Measurements from ENCODE around the gene DCTN3. TPM values are rescaled to one million over a fixed set of nuclear protein-coding genes. Genes with fewer than 3 reads are reported as not detected.

The DCTN3 gene
- total and polyA plus RNA-seq, 10 of the 15 experiments (the other 5 are each of a cell fraction or from before 2014, with no cell fraction given) = 19.0 to 120 (median 71.8) TPM

GRCh38 chr9:34565856-34566255 lies 54.4 kb downstream of the DCTN3 start (continued):
- TF ChIP-seq LARP7 (IDR thresholded peaks at IDR 0.05) (no peak), MYB (IDR thresholded peaks at IDR 0.05; ENCODE audit: borderline replicate concordance, low read depth, low read length) (no peak), BHLHE40 (IDR thresholded peaks at IDR 0.05; ENCODE audit: borderline replicate concordance in 1 of 2, low read depth in 2 of 2, low read length in 1 of 2) (no peak), PAX5 (IDR thresholded peaks at IDR 0.05; ENCODE audit: borderline replicate concordance, low read depth, low read length) (no peak), NBN (IDR thresholded peaks at IDR 0.05) (no peak)

GRCh38 chr9:34564617-34565016 lies 55.7 kb downstream of the DCTN3 start:
- SMC1A ChIA-PET (ENCODE audit: uncharacterized antibody, unreplicated experiment) = no interaction called here
- Histone ChIP-seq H3K4me3 (no peak overlapping the region), H3K9me3 (replicated peaks; ENCODE audit: control insufficient read depth, insufficient read depth, low read length) (peaks cover 6% of the 10 kb centered on the region; the same call in 2 of the 3 replicates), H3K36me3 (ENCODE audit: control insufficient read depth in 2 of 2, insufficient read depth in 2 of 2, low read length in 1 of 2) (no peaks in the 10 kb centered on the region), H4K20me1 (ENCODE audit: control insufficient read depth, insufficient read depth) (peaks cover 3% of the 10 kb centered on the region; the same call in 1 of the 2 replicates), H2AFZ (ENCODE audit: control insufficient read depth, low read depth, low read length) (no peak overlapping the region), H3K27me3 (replicated peaks in 1 of 2; ENCODE audit: control insufficient read depth in 2 of 2, insufficient read depth in 2 of 2, low read length in 1 of 2) (peaks cover 6 to 14% of the 10 kb centered on the region in 2 experiments), H3K4me1 (ENCODE audit: control insufficient read depth, insufficient read depth, low read length) (no peaks in the 10 kb centered on the region), H3K27ac (ENCODE audit: control insufficient read depth, insufficient read depth) (no peak overlapping the region), H3K4me2 (ENCODE audit: control insufficient read depth, insufficient read depth) (no peak overlapping the region), H3K79me2 (ENCODE audit: control insufficient read depth, insufficient read depth, low read length) (no peaks in the 10 kb centered on the region), H3K9ac (ENCODE audit: control insufficient read depth, insufficient read depth, low read length) (no peak overlapping the region)
- no peak for ATAC-seq
- no peak for TF ChIP-seq ASH2L (IDR thresholded peaks at IDR 0.05; ENCODE audit: borderline replicate concordance, low read depth)
- no peak for TF ChIP-seq POLR2A (IDR thresholded peaks at IDR 0.05; ENCODE audit: low read depth, low read length)
- TF ChIP-seq STAT1 (conservative IDR thresholded peaks at IDR 0.05) = no peak
- no peak for TF ChIP-seq KLF5 (IDR thresholded peaks at IDR 0.05; ENCODE audit: partially characterized antibody)
- TF ChIP-seq BACH1 (IDR thresholded peaks at IDR 0.05; ENCODE audit: borderline replicate concordance) = no peak
- no peak for TF ChIP-seq TCF12 (IDR thresholded peaks at IDR 0.05; ENCODE audit: low read depth, low read length)
- TF ChIP-seq POU2F2 (IDR thresholded peaks at IDR 0.05; ENCODE audit: borderline replicate concordance, low read depth, low read length) = no peak
- no peak for TF ChIP-seq CBFB (IDR thresholded peaks at IDR 0.05; ENCODE audit: low read depth)
- TF ChIP-seq IKZF1 (conservative IDR thresholded peaks at IDR 0.05) = no peak
- TF ChIP-seq KDM1A (IDR thresholded peaks at IDR 0.05; ENCODE audit: borderline replicate concordance) = no peak
- no TSS peak for BruUV-seq (replicated peaks)
- no peak for DNase-seq (ENCODE audit: low read depth, low spot score)
- intact Hi-C loops (cut with micrococcal nuclease; ENCODE audit: unreplicated experiment) (no loop called here), in situ Hi-C loops (cut with MboI) (no loop called here)
- FAIRE-seq = no peak
- WGBS (ENCODE audit: insufficient coverage, insufficient replicate concordance, low lambda C conversion rate, missing lambda C conversion rate) = 62% methylated on average over 16 of the region's 16 CpGs
- POLR2A ChIA-PET = no interaction called here
- CTCF ChIA-PET = interaction anchor here (1.2 kb wide), 1 partner anchor 17 kb away, joined by 3 read pairs; no protein-coding TSS in a partner anchor
- RAD21 ChIA-PET (ENCODE audit: unreplicated experiment) = no interaction called here

Small RNAs within 50 kb of the gene (small RNA-seq; reads per million reads assigned to genes)
- not detected for gene CCL27

Other genes starting within 250 kb of the DCTN3 start
Only the 7 nearest of the 13 such genes appear.
- gene CNTFR, start 30.8 kb downstream of the DCTN3 start, total RNA-seq (2014; rRNA removed) = not detected in 2 replicates
- not detected in 2 replicates for gene CNTFR, start 30.8 kb downstream of the DCTN3 start, total RNA-seq (2014; rRNA removed; fragmentation: Illumina TruSeq; extraction: Trizol)
- gene CNTFR, start 30.8 kb downstream of the DCTN3 start, total RNA-seq (2021) = not detected in 2 replicates
- gene CNTFR, start 30.8 kb downstream of the DCTN3 start, polyA plus RNA-seq (2011; rRNA removed) = not detected in 2 replicates
- gene CNTFR, start 30.8 kb downstream of the DCTN3 start, polyA plus RNA-seq (2014; fragmentation: Illumina TruSeq; extraction: Trizol) = not detected in 2 replicates
- not detected for gene CNTFR, start 30.8 kb downstream of the DCTN3 start, polyA plus RNA-seq (2014; fragmentation: Nextera tagmentation; extraction: Ambion mirVana)
- gene CNTFR, start 30.8 kb downstream of the DCTN3 start, polyA plus RNA-seq (2014; rRNA removed) = not detected in 2 replicates
- gene CNTFR, start 30.8 kb downstream of the DCTN3 start, polyA plus RNA-seq (2016; fragmentation: Nextera tagmentation; extraction: Ambion mirVana) = not detected
- gene RPP25L, start 8.4 kb downstream of the DCTN3 start, total RNA-seq (2014; rRNA removed) = 28.0 and 30.2 TPM in 2 replicates
- 14.0 and 14.3 TPM in 2 replicates for gene RPP25L, start 8.4 kb downstream of the DCTN3 start, total RNA-seq (2014; rRNA removed; fragmentation: Illumina TruSeq; extraction: Trizol)
- gene RPP25L, start 8.4 kb downstream of the DCTN3 start, total RNA-seq (2021) = 18.4 and 19.0 TPM in 2 replicates
- gene RPP25L, start 8.4 kb downstream of the DCTN3 start, polyA plus RNA-seq (2011; rRNA removed) = 7.8 and 12.9 TPM in 2 replicates
- 2.9 and 8.5 TPM in 2 replicates for gene RPP25L, start 8.4 kb downstream of the DCTN3 start, polyA plus RNA-seq (2014; fragmentation: Illumina TruSeq; extraction: Trizol)
- 10 to 100 TPM in 1 of 2 experiments, 1 to 10 TPM in 1; 7.7 to 14.7 TPM for gene RPP25L, start 8.4 kb downstream of the DCTN3 start, polyA plus RNA-seq (2014; fragmentation: Nextera tagmentation; extraction: Ambion mirVana)
- gene RPP25L, start 8.4 kb downstream of the DCTN3 start, polyA plus RNA-seq (2014; rRNA removed) = 26.6 and 36.3 TPM in 2 replicates
- gene RPP25L, start 8.4 kb downstream of the DCTN3 start, polyA plus RNA-seq (2016; fragmentation: Nextera tagmentation; extraction: Ambion mirVana) = 10 to 100 TPM; 26.1 to 26.2 TPM
- not detected in 2 replicates for gene ARID3C, start 8.6 kb upstream of the DCTN3 start, total RNA-seq (2014; rRNA removed)
- not detected in 2 replicates for gene ARID3C, start 8.6 kb upstream of the DCTN3 start, total RNA-seq (2014; rRNA removed; fragmentation: Illumina TruSeq; extraction: Trizol)
- gene ARID3C, start 8.6 kb upstream of the DCTN3 start, total RNA-seq (2021) = 0.24 TPM in 1 of 2 replicates, not detected in the other
- not detected in 2 replicates for gene ARID3C, start 8.6 kb upstream of the DCTN3 start, polyA plus RNA-seq (2011; rRNA removed)
- gene ARID3C, start 8.6 kb upstream of the DCTN3 start, polyA plus RNA-seq (2014; fragmentation: Illumina TruSeq; extraction: Trizol) = not detected in 2 replicates
- gene ARID3C, start 8.6 kb upstream of the DCTN3 start, polyA plus RNA-seq (2014; fragmentation: Nextera tagmentation; extraction: Ambion mirVana) = not detected
- not detected in 2 replicates for gene ARID3C, start 8.6 kb upstream of the DCTN3 start, polyA plus RNA-seq (2014; rRNA removed)
- gene ARID3C, start 8.6 kb upstream of the DCTN3 start, polyA plus RNA-seq (2016; fragmentation: Nextera tagmentation; extraction: Ambion mirVana) = not detected
- gene SIGMAR1, start 17.3 kb upstream of the DCTN3 start, total RNA-seq (2014; rRNA removed) = 65.4 and 77.9 TPM in 2 replicates
- gene SIGMAR1, start 17.3 kb upstream of the DCTN3 start, total RNA-seq (2014; rRNA removed; fragmentation: Illumina TruSeq; extraction: Trizol) = 38.6 and 44.3 TPM in 2 replicates
- 61.5 and 63.0 TPM in 2 replicates for gene SIGMAR1, start 17.3 kb upstream of the DCTN3 start, total RNA-seq (2021)
- gene SIGMAR1, start 17.3 kb upstream of the DCTN3 start, polyA plus RNA-seq (2011; rRNA removed) = 7.6 and 12.9 TPM in 2 replicates
- 64.7 and 76.0 TPM in 2 replicates for gene SIGMAR1, start 17.3 kb upstream of the DCTN3 start, polyA plus RNA-seq (2014; fragmentation: Illumina TruSeq; extraction: Trizol)
- 10 to 100 TPM in 1 of 2 experiments, 1 to 10 TPM in 1; 7.1 to 19.6 TPM for gene SIGMAR1, start 17.3 kb upstream of the DCTN3 start, polyA plus RNA-seq (2014; fragmentation: Nextera tagmentation; extraction: Ambion mirVana)
- gene SIGMAR1, start 17.3 kb upstream of the DCTN3 start, polyA plus RNA-seq (2014; rRNA removed) = 81.4 and 82.9 TPM in 2 replicates
- 100 to 1,000 TPM; 110 to 133 TPM for gene SIGMAR1, start 17.3 kb upstream of the DCTN3 start, polyA plus RNA-seq (2016; fragmentation: Nextera tagmentation; extraction: Ambion mirVana)
- 30.3 and 31.0 TPM in 2 replicates for gene GALT, start 26.2 kb upstream of the DCTN3 start, total RNA-seq (2014; rRNA removed)
- 9.3 and 10.3 TPM in 2 replicates for gene GALT, start 26.2 kb upstream of the DCTN3 start, total RNA-seq (2014; rRNA removed; fragmentation: Illumina TruSeq; extraction: Trizol)
- 26.2 and 30.8 TPM in 2 replicates for gene GALT, start 26.2 kb upstream of the DCTN3 start, total RNA-seq (2021)
- gene GALT, start 26.2 kb upstream of the DCTN3 start, polyA plus RNA-seq (2011; rRNA removed) = 10.5 and 21.6 TPM in 2 replicates
- 14.5 and 16.9 TPM in 2 replicates for gene GALT, start 26.2 kb upstream of the DCTN3 start, polyA plus RNA-seq (2014; fragmentation: Illumina TruSeq; extraction: Trizol)
- gene GALT, start 26.2 kb upstream of the DCTN3 start, polyA plus RNA-seq (2014; fragmentation: Nextera tagmentation; extraction: Ambion mirVana) = 10 to 100 TPM; 22.8 to 24.9 TPM
- gene GALT, start 26.2 kb upstream of the DCTN3 start, polyA plus RNA-seq (2014; rRNA removed) = 30.2 and 41.6 TPM in 2 replicates
- gene GALT, start 26.2 kb upstream of the DCTN3 start, polyA plus RNA-seq (2016; fragmentation: Nextera tagmentation; extraction: Ambion mirVana) = 10 to 100 TPM; 28.8 to 34.1 TPM
- 1.5 and 2.9 TPM in 2 replicates for gene IL11RA, start 31.7 kb upstream of the DCTN3 start, total RNA-seq (2014; rRNA removed)
- 1.7 and 2.6 TPM in 2 replicates for gene IL11RA, start 31.7 kb upstream of the DCTN3 start, total RNA-seq (2014; rRNA removed; fragmentation: Illumina TruSeq; extraction: Trizol)
- gene IL11RA, start 31.7 kb upstream of the DCTN3 start, total RNA-seq (2021) = 4.8 and 5.8 TPM in 2 replicates
- gene IL11RA, start 31.7 kb upstream of the DCTN3 start, polyA plus RNA-seq (2011; rRNA removed) = 3.5 and 5.7 TPM in 2 replicates
- 2.6 and 2.8 TPM in 2 replicates for gene IL11RA, start 31.7 kb upstream of the DCTN3 start, polyA plus RNA-seq (2014; fragmentation: Illumina TruSeq; extraction: Trizol)
- gene IL11RA, start 31.7 kb upstream of the DCTN3 start, polyA plus RNA-seq (2014; fragmentation: Nextera tagmentation; extraction: Ambion mirVana) = under 1 TPM; 0.32 to 0.47 TPM
- gene IL11RA, start 31.7 kb upstream of the DCTN3 start, polyA plus RNA-seq (2014; rRNA removed) = 5.2 and 5.7 TPM in 2 replicates
- 1 to 10 TPM; 1.1 to 1.5 TPM for gene IL11RA, start 31.7 kb upstream of the DCTN3 start, polyA plus RNA-seq (2016; fragmentation: Nextera tagmentation; extraction: Ambion mirVana)
- not detected in 2 replicates for gene CCL27, start 42.2 kb upstream of the DCTN3 start, total RNA-seq (2014; rRNA removed)
- gene CCL27, start 42.2 kb upstream of the DCTN3 start, total RNA-seq (2014; rRNA removed; fragmentation: Illumina TruSeq; extraction: Trizol) = not detected in 2 replicates
- not detected in 2 replicates for gene CCL27, start 42.2 kb upstream of the DCTN3 start, total RNA-seq (2021)
- gene CCL27, start 42.2 kb upstream of the DCTN3 start, polyA plus RNA-seq (2011; rRNA removed) = not detected in 2 replicates
- gene CCL27, start 42.2 kb upstream of the DCTN3 start, polyA plus RNA-seq (2014; fragmentation: Illumina TruSeq; extraction: Trizol) = not detected in 2 replicates
- under 1 TPM in 1 of 2 experiments, not detected in 1; 0.45 TPM for gene CCL27, start 42.2 kb upstream of the DCTN3 start, polyA plus RNA-seq (2014; fragmentation: Nextera tagmentation; extraction: Ambion mirVana)
- gene CCL27, start 42.2 kb upstream of the DCTN3 start, polyA plus RNA-seq (2014; rRNA removed) = not detected in 2 replicates
- gene CCL27, start 42.2 kb upstream of the DCTN3 start, polyA plus RNA-seq (2016; fragmentation: Nextera tagmentation; extraction: Ambion mirVana) = not detected

Data from GM12878 (cell line).